ENCODE data around the gene DEFB132.

- TF ChIP-seq, protein P1, sequence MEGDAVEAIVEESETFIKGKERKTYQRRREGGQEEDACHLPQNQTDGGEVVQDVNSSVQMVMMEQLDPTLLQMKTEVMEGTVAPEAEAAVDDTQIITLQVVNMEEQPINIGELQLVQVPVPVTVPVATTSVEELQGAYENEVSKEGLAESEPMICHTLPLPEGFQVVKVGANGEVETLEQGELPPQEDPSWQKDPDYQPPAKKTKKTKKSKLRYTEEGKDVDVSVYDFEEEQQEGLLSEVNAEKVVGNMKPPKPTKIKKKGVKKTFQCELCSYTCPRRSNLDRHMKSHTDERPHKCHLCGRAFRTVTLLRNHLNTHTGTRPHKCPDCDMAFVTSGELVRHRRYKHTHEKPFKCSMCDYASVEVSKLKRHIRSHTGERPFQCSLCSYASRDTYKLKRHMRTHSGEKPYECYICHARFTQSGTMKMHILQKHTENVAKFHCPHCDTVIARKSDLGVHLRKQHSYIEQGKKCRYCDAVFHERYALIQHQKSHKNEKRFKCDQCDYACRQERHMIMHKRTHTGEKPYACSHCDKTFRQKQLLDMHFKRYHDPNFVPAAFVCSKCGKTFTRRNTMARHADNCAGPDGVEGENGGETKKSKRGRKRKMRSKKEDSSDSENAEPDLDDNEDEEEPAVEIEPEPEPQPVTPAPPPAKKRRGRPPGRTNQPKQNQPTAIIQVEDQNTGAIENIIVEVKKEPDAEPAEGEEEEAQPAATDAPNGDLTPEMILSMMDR (IDR thresholded peaks at IDR 0.05), result no peak
- no peak for TF ChIP-seq EZH2 (IDR thresholded peaks at IDR 0.05; ENCODE audit: borderline replicate concordance, insufficient read depth, low read depth, low read length, poor library complexity, severe bottlenecking)
Measured at GRCh38 chr20:284172-284571, 26.6 kb downstream of the DEFB132 start.
